ENCODE data around the gene CACNA2D1. TPM values are rescaled to one million over a fixed set of nuclear protein-coding genes. Genes with fewer than 3 reads are reported as not detected.

The CACNA2D1 gene
- total RNA-seq, 1 experiment from 2014 or later, result 36.2 TPM

GRCh38 chr7:82266081-82266480 is 177.5 kb downstream of the CACNA2D1 start:
- no peak overlapping the region for H3K4me2 ChIP-seq (ENCODE audit: insufficient read depth, insufficient read length, low read length)
- H3K79me2 ChIP-seq (ENCODE audit: insufficient read depth, low read length), result no peaks in the 10 kb centered on the region

More at GRCh38 chr7:82266081-82266480, 177.5 kb downstream of the CACNA2D1 start:
- Histone ChIP-seq H3K27me3 (ENCODE audit: insufficient read depth, low read length) (no peaks in the 10 kb centered on the region), H2BK5ac (ENCODE audit: insufficient read length, low read length) (no peak overlapping the region), H3K79me1 (ENCODE audit: insufficient read depth, low read depth, low read length, poor library complexity, severe bottlenecking) (no peaks in the 10 kb centered on the region), H2AK5ac (ENCODE audit: insufficient read length, low read length) (no peak overlapping the region), H3K4ac (ENCODE audit: low read depth, low read length) (no peak overlapping the region), H4K8ac (replicated peaks; ENCODE audit: insufficient read length, low read depth, low read length) (no peak overlapping the region), H2AFZ (ENCODE audit: low read length) (no peak overlapping the region), H2BK120ac (ENCODE audit: low read depth, low read length, poor library complexity, severe bottlenecking) (no peak overlapping the region), H3K23me2 (ENCODE audit: insufficient read length, low read depth, low read length, poor library complexity, severe bottlenecking) (no peaks in the 10 kb centered on the region), H2BK12ac (ENCODE audit: insufficient read length, low read depth, low read length) (no peak overlapping the region), H3K9ac (ENCODE audit: extremely low read depth, insufficient read length, low read length) (no peak overlapping the region), H2BK20ac (ENCODE audit: low read depth, low read length, poor library complexity, severe bottlenecking) (no peak overlapping the region), H3K18ac (ENCODE audit: insufficient read length, low read depth, low read length) (no peak overlapping the region), H3K4me1 (ENCODE audit: insufficient read depth, low read length) (no peaks in the 10 kb centered on the region), H4K5ac (ENCODE audit: insufficient read length, low read depth, low read length) (no peak overlapping the region), H3K9me3 (ENCODE audit: control insufficient read depth, low read depth, low read length) (no peaks in the 10 kb centered on the region), H3K56ac (ENCODE audit: insufficient read length, low read depth, low read length) (no peak overlapping the region), H3K14ac (ENCODE audit: insufficient read depth, low read length) (no peak overlapping the region), H4K91ac (ENCODE audit: insufficient read length, low read depth, low read length) (no peak overlapping the region), H4K20me1 (ENCODE audit: control insufficient read depth, insufficient read depth, insufficient read length) (no peaks in the 10 kb centered on the region), H3T11ph (ENCODE audit: low read length) (no peak overlapping the region), H3K23ac (ENCODE audit: insufficient read length, low read depth, low read length) (no peak overlapping the region), H2BK15ac (ENCODE audit: low read depth, low read length) (no peak overlapping the region), H3K27ac (ENCODE audit: insufficient read length, low read depth, low read length) (no peak overlapping the region)
- Mint-ChIP-seq H3K36me3 (ENCODE audit: insufficient read depth in 1 of 3, low read depth in 3 of 3) (no peaks in the 10 kb centered on the region; a peak in 3 of 7 replicates), H3K4me1 (peaks cover 14 to 17% of the 10 kb centered on the region in 2 experiments; a peak in 3 of 4 replicates), H3K27ac (no peak overlapping the region), H3K4me3 (no peak overlapping the region), H3K27me3 (ENCODE audit: low read depth) (no peaks in the 10 kb centered on the region), H3K9me3 (no peaks in the 10 kb centered on the region)
- no peak for DNase-seq
- no peak for TF ChIP-seq CTCF (conservative IDR thresholded peaks at IDR 0.05)
